Kidney epithelial cell (primary cell): ENCODE data around the gene EEF1A2. TPM values are rescaled to one million over a fixed set of nuclear protein-coding genes. Genes with fewer than 3 reads are reported as not detected.

ENCODE experiments used
- DNase-seq: peaks from one replicate; pipeline ENCODE4 v3.0.0-alpha.2; 2010; ENCODE audit warnings: low read depth
- H3K27me3 ChIP-seq: 2 replicates; pipeline ENCODE4 v1.6.0; 2011; ENCODE audit warnings: low read length; ENCODE audit not compliant: control insufficient read depth, insufficient read depth
- H3K36me3 ChIP-seq: 2 replicates; pipeline ENCODE4 v1.5.1; 2011; ENCODE audit warnings: low read length; ENCODE audit not compliant: control insufficient read depth, insufficient read depth
- H3K4me3 ChIP-seq: 2 replicates; pipeline ENCODE4 v1.5.1; 2011; ENCODE audit warnings: low read depth, mild to moderate bottlenecking, control low read depth, low read length
- CTCF ChIP-seq: IDR thresholded peaks from 2 replicates; pipeline ENCODE4 v1.5.1; 2011; ENCODE audit warnings: mild to moderate bottlenecking, moderate library complexity, low read length, control low read depth, inconsistent platforms; ENCODE audit not compliant: insufficient read depth, poor library complexity, severe bottlenecking
- total RNA-seq: library from RNA; depleted of rRNA; stranded (reverse); fragments of >200 nt; gene quantifications from 2 replicates; pipeline ENCODE4 v1.2.3, GENCODE V29; 2015

The EEF1A2 gene
- total RNA-seq, 1 donor from 2014 or later = 18.0 TPM

DNA sequence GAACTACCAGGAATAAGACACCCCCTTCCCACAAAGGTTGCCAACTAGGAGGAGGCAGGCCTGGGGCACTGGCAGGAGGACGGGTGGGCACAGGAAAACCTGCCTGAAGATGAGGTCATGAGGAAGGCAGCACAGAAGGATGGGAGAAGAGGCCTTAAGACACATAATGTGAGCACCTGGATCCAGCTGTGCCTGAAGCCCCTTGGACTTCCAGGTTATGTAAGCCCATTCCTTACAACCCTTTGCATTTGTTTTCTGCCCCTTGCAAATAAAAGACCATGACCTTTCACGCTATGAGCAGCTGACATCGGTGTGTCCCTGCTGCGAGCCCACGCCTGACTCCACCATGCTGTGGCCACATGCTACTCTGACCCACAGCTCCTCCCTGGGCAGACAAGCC, 49.9 kb downstream of the EEF1A2 start:
- Histone ChIP-seq H3K4me3 (no peak overlapping the region), H3K27me3 (peaks cover 47% of the 10 kb centered on the region), H3K36me3 (no peaks in the 10 kb centered on the region)
- no peak for DNase-seq
- no peak for TF ChIP-seq CTCF

- H3K27me3 ChIP-seq = peaks cover 37% of the 10 kb centered on the region
These were observed 50.9 kb downstream of the EEF1A2 start for GRCh38 chr20:63448031-63448430.

GRCh38 chr20:63447320-63447719, 51.6 kb downstream of the EEF1A2 start:
- no peak for TF ChIP-seq CTCF
- Histone ChIP-seq H3K27me3 (peaks cover 31% of the 10 kb centered on the region), H3K4me3 (no peak overlapping the region), H3K36me3 (no peaks in the 10 kb centered on the region)
- no peak for DNase-seq

More at GRCh38 chr20:63448031-63448430, 50.9 kb downstream of the EEF1A2 start:
- TF ChIP-seq CTCF = no peak
- H3K4me3 ChIP-seq = no peak overlapping the region
- no peak for DNase-seq
- no peaks in the 10 kb centered on the region for H3K36me3 ChIP-seq

DNA sequence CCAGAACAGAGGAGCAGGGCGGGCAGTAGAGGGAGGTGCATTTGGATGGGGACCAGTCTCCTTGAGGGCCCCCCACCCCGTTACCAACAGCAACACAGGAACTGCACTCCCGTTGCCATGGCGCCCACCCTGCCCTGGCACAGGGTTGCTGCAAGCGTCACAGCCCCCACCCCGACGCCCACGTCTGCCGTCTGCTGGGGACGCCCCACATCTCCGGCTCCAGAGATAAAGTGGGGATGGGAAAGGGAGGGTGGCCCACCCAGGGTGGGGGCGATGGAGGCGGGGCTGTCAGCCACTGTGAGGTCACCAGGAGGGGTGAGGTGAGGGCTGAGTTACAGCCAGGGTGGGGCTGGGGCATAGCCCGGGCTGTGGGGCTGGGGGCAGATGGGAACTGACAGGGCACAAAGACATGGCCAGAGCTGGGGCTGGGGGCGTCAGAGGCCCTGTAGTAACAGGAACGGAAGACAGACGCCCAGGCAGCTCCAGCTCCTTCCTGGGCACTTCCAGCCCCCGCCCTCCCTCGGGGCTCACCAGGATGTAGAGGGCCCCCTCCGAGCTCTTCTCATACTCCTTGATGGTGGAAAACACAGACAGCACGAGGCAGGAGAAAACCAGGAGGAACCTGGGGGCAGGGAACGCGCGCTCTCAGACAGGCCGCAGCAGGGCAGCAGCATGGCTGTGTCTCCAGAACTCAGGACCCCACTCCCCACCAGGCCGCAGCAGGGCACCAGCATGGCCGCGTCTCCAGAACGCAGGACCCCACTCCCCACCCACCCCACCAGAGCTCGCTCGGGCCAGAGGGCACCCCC, 52.5 kb downstream of the EEF1A2 start:
- DNase-seq = no peak
- no peaks in the 10 kb centered on the region for H3K36me3 ChIP-seq
- no peak for TF ChIP-seq CTCF
- peaks cover 28% of the 10 kb centered on the region for H3K27me3 ChIP-seq
- no peak overlapping the region for H3K4me3 ChIP-seq

GRCh38 chr20:63445075-63445734, 53.7 kb downstream of the EEF1A2 start:
- Histone ChIP-seq H3K27me3 (peaks cover 28% of the 10 kb centered on the region), H3K4me3 (no peak overlapping the region), H3K36me3 (no peaks in the 10 kb centered on the region)
- no peak for TF ChIP-seq CTCF
- DNase-seq = no peak
